ENCODE measurements around the gene GOLT1A. TPM values are rescaled to one million over a fixed set of nuclear protein-coding genes. Genes with fewer than 3 reads are reported as not detected.
A peak's percentile ranks its signal among the peaks of the same experiment; 100 is the strongest.

GOLT1A gene
- 10 to 100 TPM in 3 of 6 donors, 1 to 10 TPM in 2, not detected in 1; 7.5 to 18.5 (median 10.1) TPM for total RNA-seq

- H3K9me3 ChIP-seq = no peaks in the 10 kb centered on the region
- 17 to 21% methylated on average over 27 to 41 of the region's 41 CpGs for WGBS, 2 donors
- no peaks in the 10 kb centered on the region for H3K36me3 ChIP-seq
- peak within 1 kb of the TSS in 3 of 4 donors; percentile 30 to 50 (median 46) for H3K4me3 ChIP-seq
- H3K27me3 ChIP-seq = no peaks in the 10 kb centered on the region
- H3K27ac ChIP-seq = peak within 1 kb of the TSS in 2 of 4 donors; percentile 28 to 49
- TF ChIP-seq POLR2A (IDR thresholded peaks at IDR 0.05) (peak in 1 of 4 donors; percentile 24), EP300 (IDR thresholded peaks at IDR 0.05) (peak in 1 of 4 donors; percentile 16), CTCF (IDR thresholded peaks at IDR 0.05) (peak; percentile 22 to 70 (median 54)), POLR2AphosphoS5 (IDR thresholded peaks at IDR 0.05) (peak in 1 of 2 donors; percentile 8)
- DNase-seq (peak; percentile 83 to 90), ATAC-seq (ENCODE audit: low FRiP score in 2 of 2) (peak; percentile 82 to 88)
- H3K4me1 ChIP-seq = peaks cover 5 to 11% (median 9%) of the 10 kb centered on the region in 4 donors
These were observed at the start of gene GOLT1A for GRCh38 chr1:204213668-204214662. Gene GOLT1A (minus strand): TSS chr1:204213988. CDS start chr1:204213906, 82 bp downstream.

GRCh38 chr1:204263254-204263910 lies 49.6 kb upstream of the GOLT1A start:
- no peak for TF ChIP-seq EP300 (IDR thresholded peaks at IDR 0.05)
- no peak for TF ChIP-seq POLR2A (IDR thresholded peaks at IDR 0.05)
- no peak for TF ChIP-seq POLR2AphosphoS5 (IDR thresholded peaks at IDR 0.05)
- TF ChIP-seq CTCF (IDR thresholded peaks at IDR 0.05) = no peak
- 62 to 67% methylated on average over 12 to 13 of the region's 13 CpGs for WGBS, 2 donors
- H3K27me3 ChIP-seq = no peaks in the 10 kb centered on the region
- H3K27ac ChIP-seq = no peak overlapping the region
- no peaks in the 10 kb centered on the region for H3K9me3 ChIP-seq
- H3K4me3 ChIP-seq = no peak overlapping the region
- H3K36me3 ChIP-seq = no peaks in the 10 kb centered on the region
- DNase-seq (no peak), ATAC-seq (ENCODE audit: low FRiP score in 2 of 2) (no peak)
- H3K4me1 ChIP-seq = peaks cover 0 to 7% (median 4%) of the 10 kb centered on the region in 4 donors

GRCh38 chr1:204262506-204263253 lies 48.9 kb upstream of the GOLT1A start:
- H3K27ac ChIP-seq = no peak overlapping the region
- WGBS, 2 donors = 87% methylated on average over 13 of the region's 13 CpGs
- peaks cover 0 to 7% (median 4%) of the 10 kb centered on the region in 4 donors for H3K4me1 ChIP-seq
- H3K36me3 ChIP-seq = no peaks in the 10 kb centered on the region
- no peaks in the 10 kb centered on the region for H3K9me3 ChIP-seq
- no peaks in the 10 kb centered on the region for H3K27me3 ChIP-seq
- no peak overlapping the region for H3K4me3 ChIP-seq
- ATAC-seq (ENCODE audit: low FRiP score in 2 of 2) = no peak
- no peak for DNase-seq
- no peak for TF ChIP-seq POLR2AphosphoS5 (IDR thresholded peaks at IDR 0.05)
- no peak for TF ChIP-seq CTCF (IDR thresholded peaks at IDR 0.05)
- no peak for TF ChIP-seq POLR2A (IDR thresholded peaks at IDR 0.05)
- no peak for TF ChIP-seq EP300 (IDR thresholded peaks at IDR 0.05)

- Histone ChIP-seq H3K36me3 (no peaks in the 10 kb centered on the region), H3K9me3 (no peaks in the 10 kb centered on the region), H3K4me3 (no peak overlapping the region), H3K27me3 (no peaks in the 10 kb centered on the region), H3K27ac (no peak overlapping the region), H3K4me1 (peaks cover 0 to 7% (median 4%) of the 10 kb centered on the region in 4 donors)
- 80 to 81% methylated on average over 12 to 13 of the region's 13 CpGs for WGBS, 2 donors
- no peak for ATAC-seq (ENCODE audit: low FRiP score in 2 of 2)
- no peak for TF ChIP-seq EP300 (IDR thresholded peaks at IDR 0.05)
- no peak for TF ChIP-seq POLR2AphosphoS5 (IDR thresholded peaks at IDR 0.05)
- no peak for DNase-seq
These were observed 48.1 kb upstream of the GOLT1A start for GRCh38 chr1:204261746-204262505.
